GM12892 (cell line): ENCODE measurements around the gene FOXO3B.
"Not testable (repeated sequence)": the region's sequence is repeated elsewhere in the genome, so short reads cannot be mapped to it uniquely, and the experiment has no call there.

Experiments used
- DNase-seq: peaks from one replicate; pipeline ENCODE4 v3.0.0; 2011; ENCODE audit not compliant: insufficient read length
- FAIRE-seq: peaks from 2 replicates; lab custom pipeline; 2011; peaks lifted over from hg19 to GRCh38; lab: Jason Lieb, UNC

The FOXO3B gene

GRCh38 chr17:18666326-18666725 lies 15.8 kb downstream of the FOXO3B start:
- not testable (repeated sequence) for FAIRE-seq, DNase-seq

- not testable (repeated sequence) for FAIRE-seq, DNase-seq
Measured at GRCh38 chr17:18661924-18662624, 20.0 kb downstream of the FOXO3B start.

GRCh38 chr17:18650094-18650493 lies 32.0 kb downstream of the FOXO3B start:
- DNase-seq, FAIRE-seq: not testable (repeated sequence)

- FAIRE-seq, DNase-seq: not testable (repeated sequence)
Measured at GRCh38 chr17:18644291-18644690, 37.8 kb downstream of the FOXO3B start, which contains the start of gene TBC1D28. TSS of gene TBC1D28 (minus strand) at chr17:18644391. CDS start at chr17:18641352, 3,039 bp downstream.

- FAIRE-seq, DNase-seq: not testable (repeated sequence)
Measured at GRCh38 chr17:18643124-18643523, 39.0 kb downstream of the FOXO3B start.

- not testable (repeated sequence) for DNase-seq
Measured at GRCh38 chr17:18638357-18638756, 43.8 kb downstream of the FOXO3B start.

GRCh38 chr17:18636237-18636636 lies 45.9 kb downstream of the FOXO3B start:
- FAIRE-seq, DNase-seq: not testable (repeated sequence)

More at GRCh38 chr17:18638357-18638756, 43.8 kb downstream of the FOXO3B start:
- not testable (repeated sequence) for FAIRE-seq

- not testable (repeated sequence) for FAIRE-seq, DNase-seq
Measured at GRCh38 chr17:18635773-18636172, 46.3 kb downstream of the FOXO3B start.

- FAIRE-seq, DNase-seq: not testable (repeated sequence)
Measured at GRCh38 chr17:18634550-18635263, 47.4 kb downstream of the FOXO3B start.
